OCI-LY7 (cell line): ENCODE results near the gene ABCG2. TPM values are rescaled to one million over a fixed set of nuclear protein-coding genes. Genes with fewer than 3 reads are reported as not detected.

Experiments used
- BruUV-seq: library from RNA; stranded (reverse); fragments of 400-500 nt; replicated peaks from 2 replicates; lab custom pipeline; 2021; lab: Mats Ljungman, UMichigan
- CTCF ChIA-PET: fragments of 300-600 bp; sonication (Branson Sonifier 250); formaldehyde crosslinking; loops from one replicate; lab custom pipeline; 2022; ENCODE audit warnings: antibody characterized with exemption; ENCODE audit not compliant: unreplicated experiment; lab: Charles Lee
- POLR2A ChIA-PET: fragments of 300-600 bp; sonication (Branson Sonifier 250); formaldehyde crosslinking; loops from one replicate; lab custom pipeline; 2022; ENCODE audit warnings: antibody characterized with exemption; lab: Charles Lee
- DNase-seq: peaks from one replicate; pipeline ENCODE4 v3.0.0-alpha.2; 2015; ENCODE audit warnings: low spot score
- H2AFZ ChIP-seq: fragments of 200-600 bp; sonication (generic), shearing (Covaris generic); 2 replicates; pipeline ENCODE4 v1.6.1; 2014; ENCODE audit warnings: mild to moderate bottlenecking, antibody characterized with exemption, low read length, moderate library complexity
- H3K27ac ChIP-seq: fragments of 200-600 bp; sonication (generic); 2 replicates; pipeline ENCODE4 v1.5.1; 2014; ENCODE audit warnings: mixed run types, low read depth, mild to moderate bottlenecking, moderate library complexity, low read length, inconsistent platforms; ENCODE audit not compliant: poor library complexity, severe bottlenecking
- H3K36me3 ChIP-seq: fragments of 200-600 bp; sonication (generic); 2 replicates; pipeline ENCODE4 v1.6.1; 2014; ENCODE audit warnings: mild to moderate bottlenecking, antibody characterized with exemption, low read length, moderate library complexity, mixed read lengths; ENCODE audit not compliant: insufficient read depth
- H3K4me1 ChIP-seq: fragments of 200-600 bp; sonication (generic); 2 replicates; pipeline ENCODE4 v1.5.1; 2014; ENCODE audit warnings: mild to moderate bottlenecking, low read length; ENCODE audit not compliant: insufficient read depth, poor library complexity, severe bottlenecking
- H3K4me2 ChIP-seq: fragments of 200-600 bp; sonication (generic); 2 replicates; pipeline ENCODE4 v1.6.1; 2014; ENCODE audit warnings: mild to moderate bottlenecking, low read length
- H3K4me3 ChIP-seq: fragments of 200-600 bp; sonication (generic); 2 replicates; pipeline ENCODE4 v1.5.1; 2014; ENCODE audit warnings: mild to moderate bottlenecking, low read depth, low read length; ENCODE audit not compliant: poor library complexity, severe bottlenecking
- H3K79me2 ChIP-seq: fragments of 200-600 bp; sonication (generic); 2 replicates; pipeline ENCODE4 v1.6.1; 2016; ENCODE audit warnings: low read depth, mild to moderate bottlenecking, low read length, moderate library complexity, mixed read lengths; ENCODE audit not compliant: insufficient read depth
- H3K9me2 ChIP-seq: fragments of 200-600 bp; sonication (generic); 2 replicates; pipeline ENCODE4 v1.6.1; 2016; ENCODE audit warnings: mild to moderate bottlenecking, low read length, mixed read lengths; ENCODE audit not compliant: insufficient read depth
- H3K9me3 ChIP-seq: fragments of 200-600 bp; sonication (generic); 2 replicates; pipeline ENCODE4 v1.6.1; 2014; ENCODE audit warnings: mild to moderate bottlenecking, mixed run types, low read length, mixed read lengths
- H4K20me1 ChIP-seq: fragments of 200-600 bp; sonication (generic); 2 replicates; pipeline ENCODE4 v1.6.1; 2014; ENCODE audit warnings: mild to moderate bottlenecking, antibody characterized with exemption, low read length, moderate library complexity, mixed read lengths; ENCODE audit not compliant: insufficient read depth
- EZH2phosphoT487 ChIP-seq: fragments of 200-600 bp; sonication (generic); IDR thresholded peaks from 2 replicates; pipeline ENCODE4 v1.6.1; 2018; ENCODE audit warnings: low read depth, borderline replicate concordance, mild to moderate bottlenecking, mixed run types, antibody characterized with exemption, low read length, moderate library complexity, mixed read lengths
- intact Hi-C: fragments of 100-400 bp; cut with micrococcal nuclease; formaldehyde crosslinking; loops from one replicate; pipeline ENCODE4 v1.10.0; 2022; ENCODE audit not compliant: unreplicated experiment
- small RNA-seq: library from RNA; depleted of rRNA; stranded (forward); fragments of <200 nt; gene quantifications from one replicate; pipeline ENCODE3, GENCODE V24; 2014
- total RNA-seq, 2 experiments: library from RNA; depleted of rRNA in 1 of 2; stranded (reverse); fragments of >200 nt in 1 of 2; shearing (Covaris generic) in 1 of 2; gene quantifications; 2 replicates each; pipeline ENCODE4 v1.2.3, GENCODE V29; 2014 to 2022
- TF ChIP-seq, protein P1 (sequence below): fragments of 200-600 bp; sonication (generic); conservative IDR thresholded peaks from 2 replicates; pipeline ENCODE4 v1.5.1; 2014; ENCODE audit warnings: mild to moderate bottlenecking, antibody characterized with exemption, low read length, moderate library complexity, mixed read lengths

ABCG2 gene
- total RNA-seq, 2 experiments from 2014 or later = not detected

DNA sequence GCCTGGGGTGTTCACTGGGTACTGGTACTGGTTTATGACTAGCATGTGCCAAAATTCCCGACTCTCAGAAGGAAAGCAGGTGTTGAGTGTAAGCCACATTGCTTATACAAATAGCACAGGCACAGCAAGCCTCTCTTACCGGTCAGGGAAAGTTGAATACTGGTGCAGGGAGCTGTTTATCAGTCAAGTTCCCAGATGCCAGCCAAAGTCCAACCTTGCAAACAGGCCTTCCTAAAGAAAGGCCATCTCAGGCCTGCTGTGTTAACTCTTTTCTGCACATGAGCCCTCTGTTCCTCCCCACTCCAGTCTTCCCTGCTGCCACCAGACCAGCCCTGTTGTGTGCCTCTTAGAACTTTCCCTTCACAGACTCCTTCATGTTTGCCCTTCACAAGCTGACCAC lies 116.8 kb downstream of the ABCG2 start:
- intact Hi-C loops = no loop called here
- Histone ChIP-seq H3K36me3 (peaks cover 6% of the 10 kb centered on the region; the same call in 1 of the 2 replicates), H3K4me3 (no peak overlapping the region), H3K9me2 (no peaks in the 10 kb centered on the region), H3K4me1 (no peaks in the 10 kb centered on the region), H3K9me3 (no peaks in the 10 kb centered on the region), H3K79me2 (no peaks in the 10 kb centered on the region), H2AFZ (no peak overlapping the region), H4K20me1 (no peaks in the 10 kb centered on the region), H3K4me2 (no peak overlapping the region), H3K27ac (no peak overlapping the region)
- DNase-seq = no peak
- no peak for TF ChIP-seq EZH2phosphoT487
- TF ChIP-seq, protein P1, sequence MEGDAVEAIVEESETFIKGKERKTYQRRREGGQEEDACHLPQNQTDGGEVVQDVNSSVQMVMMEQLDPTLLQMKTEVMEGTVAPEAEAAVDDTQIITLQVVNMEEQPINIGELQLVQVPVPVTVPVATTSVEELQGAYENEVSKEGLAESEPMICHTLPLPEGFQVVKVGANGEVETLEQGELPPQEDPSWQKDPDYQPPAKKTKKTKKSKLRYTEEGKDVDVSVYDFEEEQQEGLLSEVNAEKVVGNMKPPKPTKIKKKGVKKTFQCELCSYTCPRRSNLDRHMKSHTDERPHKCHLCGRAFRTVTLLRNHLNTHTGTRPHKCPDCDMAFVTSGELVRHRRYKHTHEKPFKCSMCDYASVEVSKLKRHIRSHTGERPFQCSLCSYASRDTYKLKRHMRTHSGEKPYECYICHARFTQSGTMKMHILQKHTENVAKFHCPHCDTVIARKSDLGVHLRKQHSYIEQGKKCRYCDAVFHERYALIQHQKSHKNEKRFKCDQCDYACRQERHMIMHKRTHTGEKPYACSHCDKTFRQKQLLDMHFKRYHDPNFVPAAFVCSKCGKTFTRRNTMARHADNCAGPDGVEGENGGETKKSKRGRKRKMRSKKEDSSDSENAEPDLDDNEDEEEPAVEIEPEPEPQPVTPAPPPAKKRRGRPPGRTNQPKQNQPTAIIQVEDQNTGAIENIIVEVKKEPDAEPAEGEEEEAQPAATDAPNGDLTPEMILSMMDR = no peak
- BruUV-seq = no TSS peak
- POLR2A ChIA-PET = no interaction called here
- CTCF ChIA-PET = no interaction called here

DNA sequence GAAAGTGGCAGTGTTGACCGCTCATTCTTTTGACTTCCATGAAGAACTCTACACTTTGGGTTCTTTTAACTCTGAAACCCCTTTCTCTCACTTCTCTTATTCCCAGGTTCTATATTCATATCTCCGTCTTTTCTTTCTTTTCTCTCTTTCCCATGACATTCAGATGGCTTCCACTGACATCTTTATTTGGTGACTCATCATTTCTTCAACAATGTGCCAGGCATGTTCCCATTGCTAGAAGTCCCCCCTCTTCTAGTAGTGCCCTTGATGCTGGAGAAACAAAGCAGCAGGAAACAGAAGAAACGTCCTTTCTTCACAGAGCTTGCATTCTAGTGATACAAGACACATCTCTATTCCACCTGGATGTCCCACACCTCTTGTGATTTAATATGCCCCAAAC lies 117.7 kb downstream of the ABCG2 start:
- H3K36me3 ChIP-seq = peaks cover 6% of the 10 kb centered on the region; the same call in 1 of the 2 replicates
- H3K9me2 ChIP-seq = no peaks in the 10 kb centered on the region
- CTCF ChIA-PET = no interaction called here

More for the DNA sequence above, 117.7 kb downstream of the ABCG2 start:
- intact Hi-C loops = no loop called here
- no peak for TF ChIP-seq EZH2phosphoT487
- TF ChIP-seq, protein P1 = no peak
- H3K9me3 ChIP-seq = no peaks in the 10 kb centered on the region
- H3K27ac ChIP-seq = no peak overlapping the region
- H3K4me2 ChIP-seq = no peak overlapping the region
- no peaks in the 10 kb centered on the region for H4K20me1 ChIP-seq
- POLR2A ChIA-PET = no interaction called here
- no peaks in the 10 kb centered on the region for H3K79me2 ChIP-seq
- H2AFZ ChIP-seq = no peak overlapping the region
- no peak for DNase-seq
- no peak overlapping the region for H3K4me3 ChIP-seq
- BruUV-seq = no TSS peak
- no peaks in the 10 kb centered on the region for H3K4me1 ChIP-seq

Small RNA genes lying within 50 kb of the gene (small RNA-seq; reads per million reads assigned to genes)
- gene RNU6-818P (not detected), gene RNU6ATAC31P (not detected)

Other genes with a start within 250 kb of the ABCG2 start
- 1.4 TPM in 1 of 2 replicates, not detected in the other for gene SPP1, start 182.9 kb downstream of the ABCG2 start, total RNA-seq (2014; rRNA removed; shearing (Covaris generic))
- not detected in 2 replicates for gene SPP1, start 182.9 kb downstream of the ABCG2 start, total RNA-seq (2022)
- 4.5 and 8.5 TPM in 2 replicates for gene PKD2, start 151.0 kb downstream of the ABCG2 start, total RNA-seq (2014; rRNA removed; shearing (Covaris generic))
- 3.1 and 3.8 TPM in 2 replicates for gene PKD2, start 151.0 kb downstream of the ABCG2 start, total RNA-seq (2022)
- gene PPM1K, start 125.9 kb upstream of the ABCG2 start, total RNA-seq (2014; rRNA removed; shearing (Covaris generic)) = 65.7 and 83.9 TPM in 2 replicates
- 80.0 and 87.7 TPM in 2 replicates for gene PPM1K, start 125.9 kb upstream of the ABCG2 start, total RNA-seq (2022)
- gene HERC6, start 220.2 kb upstream of the ABCG2 start, total RNA-seq (2014; rRNA removed; shearing (Covaris generic)) = 0.09 and 0.28 TPM in 2 replicates
- 0.18 and 0.51 TPM in 2 replicates for gene HERC6, start 220.2 kb upstream of the ABCG2 start, total RNA-seq (2022)